Activated CD8-positive, alpha-beta memory T cell treated with anti-CD3 and anti-CD28 coated beads, Interleukin-2, amount 10 ng/mL, durations not matched to agents 7 days and 5 days (primary cell): ENCODE data around the gene C10orf105. TPM values are rescaled to one million over a fixed set of nuclear protein-coding genes. Genes with fewer than 3 reads are reported as not detected.

Experiments
- ATAC-seq: fragments of 150-1000 bp; cut with Tn5 transposase; one replicate; pipeline ENCODE4 v1.10.0; 2021; ENCODE audit warnings: moderate library complexity
- CTCF ChIA-PET: fragments of 350-600 bp; sonication (Branson Sonifier 250); formaldehyde crosslinking; loops from one replicate; lab custom pipeline; 2021; ENCODE audit warnings: antibody characterized with exemption; lab: Charles Lee
- DNase-seq: peaks from one replicate; pipeline ENCODE4 v3.0.0-alpha.2; 2020
- H3K27ac Mint-ChIP-seq: one replicate; pipeline ENCODE4 v1.8.0; 2021; ENCODE audit warnings: mild to moderate bottlenecking, mixed read lengths
- H3K27me3 Mint-ChIP-seq: one replicate; pipeline ENCODE4 v1.8.0; 2021; ENCODE audit warnings: mixed read lengths
- H3K36me3 Mint-ChIP-seq: one replicate; pipeline ENCODE4 v1.8.0; 2021; ENCODE audit warnings: mild to moderate bottlenecking, mixed read lengths
- H3K4me1 Mint-ChIP-seq: one replicate; pipeline ENCODE4 v1.8.0; 2021; ENCODE audit warnings: mixed read lengths
- H3K4me3 Mint-ChIP-seq: one replicate; pipeline ENCODE4 v1.8.0; 2021; ENCODE audit warnings: mild to moderate bottlenecking, moderate library complexity, mixed read lengths
- H3K9me3 Mint-ChIP-seq: one replicate; pipeline ENCODE4 v1.8.0; 2022; ENCODE audit warnings: low read depth, mixed read lengths
- total RNA-seq, 2 experiments: library from RNA; stranded (reverse); gene quantifications; one replicate each; pipeline ENCODE4 v1.2.3, GENCODE V29; 2021

Gene C10orf105
- total RNA-seq, 2 experiments from 2014 or later = 0.18 to 0.26 TPM

DNA sequence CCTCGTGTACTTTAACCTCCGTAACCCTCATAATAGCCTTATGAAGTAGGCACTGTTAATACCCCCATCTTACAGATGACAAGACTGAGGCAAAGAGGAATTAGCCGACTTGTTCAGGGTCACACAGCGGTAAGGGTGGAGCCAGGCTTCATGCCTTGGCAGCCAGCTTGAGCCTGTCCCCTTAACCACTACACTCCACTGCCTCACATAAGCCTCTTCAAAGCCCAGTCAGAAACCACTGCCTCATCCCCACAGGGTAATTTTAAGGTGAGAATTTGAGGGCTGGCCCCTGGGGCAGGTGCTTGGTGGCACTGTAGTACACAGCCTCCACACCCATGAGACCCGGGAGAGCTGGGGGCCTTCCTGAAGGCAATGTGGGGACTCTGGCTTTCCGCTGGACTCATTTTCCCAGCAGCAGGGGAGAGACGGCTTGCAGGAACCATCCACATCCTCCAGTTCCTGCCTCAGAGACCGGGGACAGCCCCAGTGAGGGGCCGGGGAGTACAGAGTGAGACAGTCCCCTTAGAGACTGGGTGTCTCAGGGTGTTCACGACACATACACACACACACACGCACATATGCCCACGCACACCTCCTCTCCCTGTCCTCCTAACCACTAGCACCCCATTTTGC is 7.6 kb upstream of the C10orf105 start:
- H3K36me3 Mint-ChIP-seq = no peaks in the 10 kb centered on the region
- peak overlapping the region; percentile 96 for H3K27ac Mint-ChIP-seq
- peaks cover 77% of the 10 kb centered on the region for H3K4me1 Mint-ChIP-seq
- H3K4me3 Mint-ChIP-seq = peak overlapping the region; percentile 23
- H3K9me3 Mint-ChIP-seq = no peaks in the 10 kb centered on the region
- no peaks in the 10 kb centered on the region for H3K27me3 Mint-ChIP-seq
- DNase-seq (peak; percentile 76), ATAC-seq (peak; percentile 45)
- CTCF ChIA-PET = interaction anchor here (0.8 to 7.3 kb wide), 18 partner anchors 10 to 169 kb away, joined by 3 to 55 read pairs (median 14); partner anchors contain the start of gene VSIR

- CTCF ChIA-PET = interaction anchor here (1.0 to 7.3 kb wide), 15 partner anchors 10 to 170 kb away, joined by 3 to 55 read pairs (median 22); partner anchors contain the start of gene VSIR
Measured at GRCh38 chr10:71726580-71727104, 7.1 kb upstream of the C10orf105 start.

DNA sequence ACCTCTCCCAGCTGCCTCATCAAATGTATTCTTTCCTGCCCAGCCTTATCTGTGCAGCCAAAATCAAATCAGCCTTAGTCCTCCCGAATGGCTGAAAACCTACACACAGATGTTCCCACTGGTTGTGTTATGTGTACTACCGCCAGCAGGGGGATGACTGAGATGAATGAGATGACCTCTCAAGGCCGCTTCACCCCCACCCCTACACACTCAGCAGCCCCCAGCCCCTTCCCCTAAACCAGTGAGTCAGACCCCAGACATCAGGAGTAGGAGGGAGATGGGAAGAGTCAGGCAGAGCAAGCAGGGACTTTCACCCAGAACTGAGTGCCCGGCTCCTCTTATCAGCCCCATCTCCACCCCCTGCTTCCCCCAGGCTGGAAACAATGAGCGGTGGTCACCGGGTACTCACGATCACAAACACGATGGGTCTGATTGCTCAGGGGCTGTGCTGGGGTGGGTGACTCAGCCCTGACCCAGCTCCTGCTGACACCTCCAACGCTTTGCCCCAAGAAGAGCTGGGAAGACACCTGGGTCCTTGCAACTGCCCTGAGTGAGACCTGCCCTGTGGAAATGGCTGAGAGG is 6.5 kb upstream of the C10orf105 start:
- no peaks in the 10 kb centered on the region for H3K36me3 Mint-ChIP-seq
- peak overlapping the region; percentile 23 for H3K4me3 Mint-ChIP-seq
- peak overlapping the region; percentile 96 for H3K27ac Mint-ChIP-seq
- ATAC-seq (peak; percentile 48), DNase-seq (peak; percentile 75)
- CTCF ChIA-PET = interaction anchor here (1.0 to 7.3 kb wide), 19 partner anchors 9 to 171 kb away, joined by 3 to 55 read pairs (median 12); partner anchors contain the start of gene VSIR
- H3K27me3 Mint-ChIP-seq = peaks cover 3% of the 10 kb centered on the region
- H3K4me1 Mint-ChIP-seq = peaks cover 65% of the 10 kb centered on the region
- no peaks in the 10 kb centered on the region for H3K9me3 Mint-ChIP-seq

More at GRCh38 chr10:71726580-71727104, 7.1 kb upstream of the C10orf105 start:
- Mint-ChIP-seq H3K36me3 (no peaks in the 10 kb centered on the region), H3K4me3 (peak overlapping the region; percentile 23), H3K27me3 (peaks cover 3% of the 10 kb centered on the region), H3K4me1 (peaks cover 71% of the 10 kb centered on the region), H3K9me3 (no peaks in the 10 kb centered on the region), H3K27ac (peak overlapping the region; percentile 96)
- DNase-seq = peak; percentile 71
- peak; percentile 59 for ATAC-seq

GRCh38 chr10:71725249-71725648 is 5.7 kb upstream of the C10orf105 start:
- H3K9me3 Mint-ChIP-seq = no peaks in the 10 kb centered on the region
- H3K27ac Mint-ChIP-seq = no peak overlapping the region
- CTCF ChIA-PET = interaction anchor here (1.0 to 7.3 kb wide), 15 partner anchors 8 to 88 kb away, joined by 3 to 55 read pairs (median 22); partner anchors contain the start of gene VSIR
- H3K4me3 Mint-ChIP-seq = no peak overlapping the region
- ATAC-seq (no peak), DNase-seq (no peak)
- H3K4me1 Mint-ChIP-seq = peaks cover 57% of the 10 kb centered on the region
- H3K36me3 Mint-ChIP-seq = no peaks in the 10 kb centered on the region
- H3K27me3 Mint-ChIP-seq = peaks cover 3% of the 10 kb centered on the region

DNA sequence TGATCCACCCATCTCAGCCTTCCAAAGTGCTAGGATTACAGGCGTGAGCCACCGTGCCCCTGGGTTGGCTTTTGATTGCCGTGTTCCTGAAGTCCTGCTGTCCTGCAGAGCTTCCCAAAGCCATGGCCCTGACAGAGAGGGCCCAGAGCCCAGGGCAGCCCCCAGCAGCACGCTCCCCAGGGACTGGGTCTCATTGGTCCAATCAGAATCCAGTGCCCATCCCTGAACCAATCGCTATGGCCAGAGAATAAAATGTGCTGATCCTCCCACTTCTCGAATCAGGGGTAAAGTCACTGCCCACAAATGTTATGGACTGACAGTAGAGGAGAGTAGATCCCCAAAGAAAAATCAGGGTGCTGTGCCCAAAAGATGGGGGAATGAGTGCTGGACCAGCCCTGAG is 5.0 kb upstream of the C10orf105 start:
- no peak for DNase-seq
- CTCF ChIA-PET = interaction anchor here (0.9 to 7.3 kb wide), 11 partner anchors 9 to 87 kb away, joined by 3 to 55 read pairs (median 27); partner anchors contain the start of gene VSIR
- no peak for ATAC-seq
- H3K27ac Mint-ChIP-seq = no peak overlapping the region
- no peaks in the 10 kb centered on the region for H3K36me3 Mint-ChIP-seq
- no peaks in the 10 kb centered on the region for H3K9me3 Mint-ChIP-seq
- H3K4me3 Mint-ChIP-seq = no peak overlapping the region
- H3K4me1 Mint-ChIP-seq = peaks cover 52% of the 10 kb centered on the region
- H3K27me3 Mint-ChIP-seq = peaks cover 3% of the 10 kb centered on the region

GRCh38 chr10:71723311-71723710 is 3.7 kb upstream of the C10orf105 start:
- H3K27me3 Mint-ChIP-seq = peaks cover 3% of the 10 kb centered on the region
- H3K9me3 Mint-ChIP-seq = no peaks in the 10 kb centered on the region
- CTCF ChIA-PET = interaction anchor here (4.8 to 7.0 kb wide), 3 partner anchors 10 to 49 kb away, joined by 38 to 55 read pairs (median 42); partner anchors contain the start of gene VSIR
- DNase-seq = no peak
- H3K4me1 Mint-ChIP-seq = peaks cover 40% of the 10 kb centered on the region
- no peak for ATAC-seq
- H3K27ac Mint-ChIP-seq = no peak overlapping the region
- H3K36me3 Mint-ChIP-seq = no peaks in the 10 kb centered on the region
- no peak overlapping the region for H3K4me3 Mint-ChIP-seq

- DNase-seq (no peak), ATAC-seq (no peak)
- Mint-ChIP-seq H3K9me3 (no peaks in the 10 kb centered on the region), H3K27ac (no peak overlapping the region), H3K4me1 (peaks cover 35% of the 10 kb centered on the region), H3K4me3 (no peak overlapping the region), H3K27me3 (peaks cover 3% of the 10 kb centered on the region), H3K36me3 (no peaks in the 10 kb centered on the region)
- CTCF ChIA-PET = interaction anchor here (4.8 to 7.0 kb wide), 3 partner anchors 10 to 50 kb away, joined by 38 to 55 read pairs (median 42); partner anchors contain the start of gene VSIR
Measured at GRCh38 chr10:71722849-71723248, 3.3 kb upstream of the C10orf105 start.

DNA sequence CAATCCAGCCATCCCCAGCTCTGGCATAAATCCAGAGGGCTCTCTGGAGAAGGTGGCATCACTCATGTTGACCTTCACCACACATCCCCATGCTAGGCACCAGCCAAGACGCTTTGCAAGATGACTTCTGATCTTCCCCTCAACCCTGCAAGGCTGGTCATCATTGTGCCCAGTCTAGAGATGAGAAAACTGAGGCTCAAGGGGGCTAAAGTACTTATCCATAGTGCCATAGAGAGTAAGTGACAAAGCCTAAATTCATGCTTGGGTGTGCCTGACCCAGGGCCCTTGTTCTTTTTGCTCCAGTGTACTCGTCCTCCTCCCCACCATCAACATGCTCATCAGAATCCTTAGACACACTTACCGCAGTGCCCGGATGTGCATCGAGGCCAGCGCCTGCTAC is 1.7 kb upstream of the C10orf105 start:
- Mint-ChIP-seq H3K27me3 (peaks cover 3% of the 10 kb centered on the region), H3K4me3 (no peak overlapping the region), H3K27ac (no peak overlapping the region), H3K4me1 (peaks cover 20% of the 10 kb centered on the region), H3K36me3 (no peaks in the 10 kb centered on the region), H3K9me3 (no peaks in the 10 kb centered on the region)
- no peak for DNase-seq
- no peak for ATAC-seq
- CTCF ChIA-PET = interaction anchor here (1.2 to 3.1 kb wide), 3 partner anchors 9 to 52 kb away, joined by 3 to 9 read pairs (median 4); partner anchors contain the start of gene VSIR

GRCh38 chr10:71720288-71720687 is 710 bp upstream of the C10orf105 start:
- H3K4me3 Mint-ChIP-seq = no peak overlapping the region
- no peak overlapping the region for H3K27ac Mint-ChIP-seq
- peaks cover 3% of the 10 kb centered on the region for H3K27me3 Mint-ChIP-seq
- DNase-seq (no peak), ATAC-seq (no peak)
- no peaks in the 10 kb centered on the region for H3K36me3 Mint-ChIP-seq
- CTCF ChIA-PET = interaction anchor here (2.9 to 16.3 kb wide), 3 partner anchors 12 to 53 kb away, joined by 9 to 235 read pairs (median 12); partner anchors contain the start of gene VSIR
- H3K4me1 Mint-ChIP-seq = peaks cover 11% of the 10 kb centered on the region
- H3K9me3 Mint-ChIP-seq = no peaks in the 10 kb centered on the region

GRCh38 chr10:71719042-71719441 is 536 bp downstream of the C10orf105 start:
- Mint-ChIP-seq H3K27ac (no peak overlapping the region), H3K4me3 (no peak overlapping the region), H3K4me1 (peaks cover 13% of the 10 kb centered on the region), H3K27me3 (peaks cover 3% of the 10 kb centered on the region), H3K9me3 (no peaks in the 10 kb centered on the region), H3K36me3 (no peaks in the 10 kb centered on the region)
- CTCF ChIA-PET = interaction anchor here (2.9 to 16.3 kb wide), 3 partner anchors 11 to 54 kb away, joined by 9 to 235 read pairs (median 12); partner anchors contain the start of gene VSIR
- ATAC-seq (no peak), DNase-seq (no peak)

DNA sequence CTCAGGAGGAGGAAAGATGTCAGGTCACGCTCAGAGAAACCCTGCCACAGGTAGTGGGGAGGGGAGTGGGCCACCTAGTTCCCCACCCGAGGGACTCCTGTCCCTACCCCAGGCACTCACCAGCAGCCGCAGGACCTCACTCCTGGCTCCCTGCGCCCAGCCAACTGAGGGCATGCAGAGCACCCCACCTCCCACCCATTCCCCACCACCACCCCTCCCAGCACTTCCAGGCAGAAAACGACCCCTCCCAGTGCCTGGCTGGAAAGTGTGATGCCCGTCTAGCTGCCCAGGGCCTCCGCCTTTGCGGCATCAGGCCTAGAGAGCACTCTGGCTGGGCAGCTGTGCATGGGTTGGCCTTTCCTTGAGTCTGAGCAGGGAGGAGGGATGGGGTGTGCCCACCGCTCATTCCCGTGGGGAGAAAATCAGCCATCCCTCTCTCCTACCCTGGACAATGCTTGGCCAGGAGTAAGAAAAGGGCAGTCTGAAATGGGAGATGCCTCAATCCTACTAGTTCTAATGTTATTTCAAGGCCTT is 1.3 kb downstream of the C10orf105 start:
- H3K9me3 Mint-ChIP-seq = no peaks in the 10 kb centered on the region
- DNase-seq (no peak), ATAC-seq (no peak)
- CTCF ChIA-PET = interaction anchor here (1.6 to 16.3 kb wide), 5 partner anchors 7 to 93 kb away, joined by 3 to 235 read pairs (median 10); partner anchors contain the start of gene VSIR
- H3K27ac Mint-ChIP-seq = no peak overlapping the region
- peaks cover 17% of the 10 kb centered on the region for H3K4me1 Mint-ChIP-seq
- no peaks in the 10 kb centered on the region for H3K36me3 Mint-ChIP-seq
- peaks cover 3% of the 10 kb centered on the region for H3K27me3 Mint-ChIP-seq
- no peak overlapping the region for H3K4me3 Mint-ChIP-seq

GRCh38 chr10:71717551-71717951 is 2.0 kb downstream of the C10orf105 start:
- Mint-ChIP-seq H3K4me1 (peaks cover 24% of the 10 kb centered on the region), H3K27me3 (peaks cover 3% of the 10 kb centered on the region), H3K27ac (no peak overlapping the region), H3K9me3 (no peaks in the 10 kb centered on the region), H3K36me3 (no peaks in the 10 kb centered on the region), H3K4me3 (no peak overlapping the region)
- CTCF ChIA-PET = interaction anchor here (1.6 to 16.3 kb wide), 6 partner anchors 8 to 94 kb away, joined by 3 to 235 read pairs (median 10); partner anchors contain the start of gene VSIR
- no peak for DNase-seq
- no peak for ATAC-seq
